GM21825 (cell line): ENCODE data around the gene PHLPP1.
"Not testable (repeated sequence)": the region's sequence is repeated elsewhere in the genome, so short reads cannot be mapped to it uniquely, and the experiment has no call there.

ENCODE experiments used
- ATAC-seq: cut with Tn5 transposase; IDR thresholded peaks from one replicate; pipeline ENCODE4 v1.9.1; 2021; ENCODE audit warnings: mild to moderate bottlenecking, moderate library complexity; ENCODE audit not compliant: unreplicated experiment

The PHLPP1 gene

GRCh38 chr18:62715436-62715758 is at the start of gene PHLPP1:
Gene PHLPP1 (plus strand): TSS chr18:62715541. CDS start chr18:62715684, 143 bp downstream.
- ATAC-seq: peak; percentile 7

GRCh38 chr18:62669225-62669624 is 46.1 kb upstream of the PHLPP1 start:
- ATAC-seq: no peak

- ATAC-seq: no peak
Measured at GRCh38 chr18:62670573-62670972, 44.8 kb upstream of the PHLPP1 start.

GRCh38 chr18:62672600-62672999 is 42.7 kb upstream of the PHLPP1 start:
- ATAC-seq: no peak

- ATAC-seq: no peak
Measured at GRCh38 chr18:62678847-62679485, 36.4 kb upstream of the PHLPP1 start.

GRCh38 chr18:62682371-62682770 is 33.0 kb upstream of the PHLPP1 start:
- no peak for ATAC-seq

GRCh38 chr18:62683935-62684334 is 31.4 kb upstream of the PHLPP1 start:
- no peak for ATAC-seq

- ATAC-seq: no peak
Measured at GRCh38 chr18:62688743-62689317, 26.5 kb upstream of the PHLPP1 start.

GRCh38 chr18:62690236-62690815 is 25.0 kb upstream of the PHLPP1 start:
- ATAC-seq: no peak

- ATAC-seq: no peak
Measured at GRCh38 chr18:62693659-62694058, 21.7 kb upstream of the PHLPP1 start.

- no peak for ATAC-seq
Measured at GRCh38 chr18:62697636-62698035, 17.7 kb upstream of the PHLPP1 start.

- ATAC-seq: no peak
Measured at GRCh38 chr18:62702259-62702658, 13.1 kb upstream of the PHLPP1 start.

GRCh38 chr18:62706879-62707278 is 8.5 kb upstream of the PHLPP1 start:
- not testable (repeated sequence) for ATAC-seq

- not testable (repeated sequence) for ATAC-seq
Measured at GRCh38 chr18:62709908-62710307, 5.4 kb upstream of the PHLPP1 start.

GRCh38 chr18:62710417-62710816 is 4.9 kb upstream of the PHLPP1 start:
- ATAC-seq: no peak

- ATAC-seq: no peak
Measured at GRCh38 chr18:62711781-62712180, 3.6 kb upstream of the PHLPP1 start.

GRCh38 chr18:62713651-62714247 is 1.6 kb upstream of the PHLPP1 start:
- no peak for ATAC-seq

- ATAC-seq: peak; percentile 66
Measured at GRCh38 chr18:62714671-62715435, 488 bp upstream of the PHLPP1 start.

GRCh38 chr18:62715759-62716615 is 646 bp downstream of the PHLPP1 start:
- peak; percentile 32 for ATAC-seq

GRCh38 chr18:62716619-62717168 is 1.4 kb downstream of the PHLPP1 start:
- ATAC-seq: peak; percentile 31
